Activated naive CD8-positive, alpha-beta T cell (primary cell): ENCODE results near the gene NEXN.
"Not testable (repeated sequence)": the region's sequence is repeated elsewhere in the genome, so short reads cannot be mapped to it uniquely, and the experiment has no call there.

Experiments used
- H3K27ac Mint-ChIP-seq: one replicate; pipeline ENCODE4 v1.8.0; 2021; ENCODE audit warnings: mixed read lengths
- H3K27me3 Mint-ChIP-seq: one replicate; pipeline ENCODE4 v1.8.0; 2021; ENCODE audit warnings: mixed read lengths
- H3K36me3 Mint-ChIP-seq: one replicate; pipeline ENCODE4 v1.8.0; 2021; ENCODE audit warnings: mixed read lengths
- H3K4me1 Mint-ChIP-seq: one replicate; pipeline ENCODE4 v1.8.0; 2021; ENCODE audit warnings: low read depth, mixed read lengths
- H3K4me3 Mint-ChIP-seq: one replicate; pipeline ENCODE4 v1.8.0; 2021; ENCODE audit warnings: mild to moderate bottlenecking, mixed read lengths
- H3K9me3 Mint-ChIP-seq: one replicate; pipeline ENCODE4 v1.8.0; 2021; ENCODE audit warnings: low read depth, mixed read lengths

Gene NEXN

GRCh38 chr1:77888781-77889642, 588 bp downstream of the NEXN start:
- Mint-ChIP-seq H3K36me3 (peaks cover 15% of the 10 kb centered on the region), H3K4me1 (peaks cover 7% of the 10 kb centered on the region), H3K27me3 (peaks cover 10% of the 10 kb centered on the region), H3K9me3 (no peaks in the 10 kb centered on the region), H3K27ac (no peak overlapping the region), H3K4me3 (peak overlapping the region; percentile 83)

- H3K36me3 Mint-ChIP-seq: peaks cover 12% of the 10 kb centered on the region
- H3K27me3 Mint-ChIP-seq: peaks cover 10% of the 10 kb centered on the region
- peak overlapping the region; percentile 83 for H3K4me3 Mint-ChIP-seq
- no peak overlapping the region for H3K27ac Mint-ChIP-seq
- no peaks in the 10 kb centered on the region for H3K9me3 Mint-ChIP-seq
- H3K4me1 Mint-ChIP-seq: peaks cover 7% of the 10 kb centered on the region
Measured at GRCh38 chr1:77889671-77890070, 1.2 kb downstream of the NEXN start.

- peaks cover 8% of the 10 kb centered on the region for H3K36me3 Mint-ChIP-seq
- peaks cover 7% of the 10 kb centered on the region for H3K4me1 Mint-ChIP-seq
- no peak overlapping the region for H3K4me3 Mint-ChIP-seq
- no peak overlapping the region for H3K27ac Mint-ChIP-seq
- H3K27me3 Mint-ChIP-seq: peaks cover 7% of the 10 kb centered on the region
- H3K9me3 Mint-ChIP-seq: no peaks in the 10 kb centered on the region
Measured at GRCh38 chr1:77891200-77891599, 2.8 kb downstream of the NEXN start.

- H3K27ac Mint-ChIP-seq: no peak overlapping the region
Measured at GRCh38 chr1:77899647-77900320, 11.4 kb downstream of the NEXN start.

GRCh38 chr1:77900687-77901293, 12.4 kb downstream of the NEXN start:
- H3K27me3 Mint-ChIP-seq: no peaks in the 10 kb centered on the region

More at GRCh38 chr1:77899647-77900320, 11.4 kb downstream of the NEXN start:
- Mint-ChIP-seq H3K9me3 (no peaks in the 10 kb centered on the region), H3K36me3 (peaks cover 3% of the 10 kb centered on the region), H3K27me3 (no peaks in the 10 kb centered on the region), H3K4me1 (no peaks in the 10 kb centered on the region), H3K4me3 (no peak overlapping the region)

GRCh38 chr1:77905603-77906002, 17.2 kb downstream of the NEXN start:
- no peak overlapping the region for H3K27ac Mint-ChIP-seq

More at GRCh38 chr1:77900687-77901293, 12.4 kb downstream of the NEXN start:
- no peaks in the 10 kb centered on the region for H3K9me3 Mint-ChIP-seq
- H3K27ac Mint-ChIP-seq: no peak overlapping the region
- H3K36me3 Mint-ChIP-seq: peaks cover 3% of the 10 kb centered on the region
- no peak overlapping the region for H3K4me3 Mint-ChIP-seq
- no peaks in the 10 kb centered on the region for H3K4me1 Mint-ChIP-seq

GRCh38 chr1:77906019-77906545, 17.7 kb downstream of the NEXN start:
- Mint-ChIP-seq H3K27me3 (peaks cover 4% of the 10 kb centered on the region), H3K27ac (no peak overlapping the region), H3K9me3 (no peaks in the 10 kb centered on the region), H3K4me3 (no peak overlapping the region), H3K36me3 (peaks cover 2% of the 10 kb centered on the region), H3K4me1 (no peaks in the 10 kb centered on the region)

More at GRCh38 chr1:77905603-77906002, 17.2 kb downstream of the NEXN start:
- peaks cover 2% of the 10 kb centered on the region for H3K36me3 Mint-ChIP-seq
- H3K4me1 Mint-ChIP-seq: no peaks in the 10 kb centered on the region
- no peaks in the 10 kb centered on the region for H3K9me3 Mint-ChIP-seq
- no peak overlapping the region for H3K4me3 Mint-ChIP-seq
- H3K27me3 Mint-ChIP-seq: peaks cover 4% of the 10 kb centered on the region

GRCh38 chr1:77906624-77907023, 18.2 kb downstream of the NEXN start:
- Mint-ChIP-seq H3K36me3 (peaks cover 2% of the 10 kb centered on the region), H3K27ac (no peak overlapping the region), H3K9me3 (no peaks in the 10 kb centered on the region), H3K4me3 (no peak overlapping the region), H3K4me1 (no peaks in the 10 kb centered on the region), H3K27me3 (peaks cover 4% of the 10 kb centered on the region)

GRCh38 chr1:77910116-77910515, 21.7 kb downstream of the NEXN start:
- peaks cover 2% of the 10 kb centered on the region for H3K36me3 Mint-ChIP-seq
- H3K27ac Mint-ChIP-seq: no peak overlapping the region
- H3K4me3 Mint-ChIP-seq: no peak overlapping the region
- peaks cover 4% of the 10 kb centered on the region for H3K27me3 Mint-ChIP-seq
- no peaks in the 10 kb centered on the region for H3K9me3 Mint-ChIP-seq
- no peaks in the 10 kb centered on the region for H3K4me1 Mint-ChIP-seq

GRCh38 chr1:77918918-77919317, 30.5 kb downstream of the NEXN start:
- not testable (repeated sequence) for H3K36me3 Mint-ChIP-seq, H3K27me3 Mint-ChIP-seq, H3K4me3 Mint-ChIP-seq, H3K27ac Mint-ChIP-seq, H3K9me3 Mint-ChIP-seq, H3K4me1 Mint-ChIP-seq

GRCh38 chr1:77925518-77925917, 37.1 kb downstream of the NEXN start:
- Mint-ChIP-seq H3K4me1 (peaks cover 7% of the 10 kb centered on the region), H3K4me3 (no peak overlapping the region)

GRCh38 chr1:77925956-77926355, 37.5 kb downstream of the NEXN start:
- H3K27ac Mint-ChIP-seq: no peak overlapping the region
- H3K27me3 Mint-ChIP-seq: no peaks in the 10 kb centered on the region
- peaks cover 7% of the 10 kb centered on the region for H3K4me1 Mint-ChIP-seq
- peaks cover 5% of the 10 kb centered on the region for H3K36me3 Mint-ChIP-seq
- H3K4me3 Mint-ChIP-seq: peak overlapping the region; percentile 81
- H3K9me3 Mint-ChIP-seq: no peaks in the 10 kb centered on the region

More at GRCh38 chr1:77925518-77925917, 37.1 kb downstream of the NEXN start:
- no peak overlapping the region for H3K27ac Mint-ChIP-seq
- H3K9me3 Mint-ChIP-seq: no peaks in the 10 kb centered on the region
- H3K27me3 Mint-ChIP-seq: no peaks in the 10 kb centered on the region
- peaks cover 5% of the 10 kb centered on the region for H3K36me3 Mint-ChIP-seq

GRCh38 chr1:77926561-77927357, 38.3 kb downstream of the NEXN start:
- Mint-ChIP-seq H3K27ac (peak overlapping the region; percentile 25), H3K27me3 (no peaks in the 10 kb centered on the region), H3K36me3 (peaks cover 5% of the 10 kb centered on the region), H3K4me1 (peaks cover 7% of the 10 kb centered on the region), H3K9me3 (no peaks in the 10 kb centered on the region), H3K4me3 (peak overlapping the region; percentile 81)

- Mint-ChIP-seq H3K4me3 (peak overlapping the region; percentile 74), H3K27ac (no peak overlapping the region), H3K9me3 (no peaks in the 10 kb centered on the region), H3K36me3 (peaks cover 5% of the 10 kb centered on the region), H3K27me3 (no peaks in the 10 kb centered on the region), H3K4me1 (peaks cover 7% of the 10 kb centered on the region)
Measured at GRCh38 chr1:77927414-77927813, 39.0 kb downstream of the NEXN start.
